GM21529 (cell line): ENCODE measurements around the gene MTCL1.
"Not testable (repeated sequence)": the region's sequence is repeated elsewhere in the genome, so short reads cannot be mapped to it uniquely, and the experiment has no call there.

Experiments
- ATAC-seq: cut with Tn5 transposase; IDR thresholded peaks from one replicate; pipeline ENCODE4 v1.9.1; 2021; ENCODE audit not compliant: unreplicated experiment

The MTCL1 gene

DNA sequence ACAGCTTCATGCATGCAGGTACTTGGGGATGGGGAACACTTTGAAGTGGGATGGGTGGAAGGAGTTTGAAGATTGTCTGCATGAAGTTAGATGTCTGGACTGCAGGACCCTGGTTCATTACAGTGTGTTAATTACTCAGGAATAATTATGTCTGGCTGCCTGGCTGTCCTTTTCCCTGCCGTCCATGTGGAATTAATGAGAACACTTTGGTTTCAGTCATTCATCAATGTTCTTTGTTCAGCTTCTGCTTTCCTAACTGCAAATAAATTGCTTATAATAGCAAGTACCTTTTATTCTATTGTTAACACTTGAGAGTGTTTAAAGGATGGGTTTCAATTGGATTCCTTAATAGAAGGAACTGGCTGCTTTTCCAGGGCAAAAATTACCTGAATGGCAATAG lies 35.8 kb downstream of the MTCL1 start:
- no peak for ATAC-seq

DNA sequence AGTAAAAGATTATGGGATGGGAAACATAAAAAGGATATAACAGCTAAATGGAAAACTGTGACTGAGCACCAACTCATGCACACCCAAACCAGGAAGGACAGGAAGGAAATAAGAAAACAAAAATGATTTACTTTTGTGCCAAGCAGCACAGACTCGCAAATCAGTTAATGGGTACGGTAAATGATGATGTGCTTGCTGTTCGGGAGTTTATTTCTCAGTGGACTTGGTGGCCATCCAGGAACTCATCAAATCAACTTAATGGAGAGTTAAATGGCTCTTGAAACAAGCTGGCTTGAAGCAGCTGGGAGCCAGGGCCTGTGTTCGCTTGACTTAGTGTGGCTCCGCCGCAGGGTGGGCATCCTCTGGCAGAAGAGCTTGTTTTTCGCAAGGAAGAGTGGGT lies 36.2 kb downstream of the MTCL1 start:
- no peak for ATAC-seq

DNA sequence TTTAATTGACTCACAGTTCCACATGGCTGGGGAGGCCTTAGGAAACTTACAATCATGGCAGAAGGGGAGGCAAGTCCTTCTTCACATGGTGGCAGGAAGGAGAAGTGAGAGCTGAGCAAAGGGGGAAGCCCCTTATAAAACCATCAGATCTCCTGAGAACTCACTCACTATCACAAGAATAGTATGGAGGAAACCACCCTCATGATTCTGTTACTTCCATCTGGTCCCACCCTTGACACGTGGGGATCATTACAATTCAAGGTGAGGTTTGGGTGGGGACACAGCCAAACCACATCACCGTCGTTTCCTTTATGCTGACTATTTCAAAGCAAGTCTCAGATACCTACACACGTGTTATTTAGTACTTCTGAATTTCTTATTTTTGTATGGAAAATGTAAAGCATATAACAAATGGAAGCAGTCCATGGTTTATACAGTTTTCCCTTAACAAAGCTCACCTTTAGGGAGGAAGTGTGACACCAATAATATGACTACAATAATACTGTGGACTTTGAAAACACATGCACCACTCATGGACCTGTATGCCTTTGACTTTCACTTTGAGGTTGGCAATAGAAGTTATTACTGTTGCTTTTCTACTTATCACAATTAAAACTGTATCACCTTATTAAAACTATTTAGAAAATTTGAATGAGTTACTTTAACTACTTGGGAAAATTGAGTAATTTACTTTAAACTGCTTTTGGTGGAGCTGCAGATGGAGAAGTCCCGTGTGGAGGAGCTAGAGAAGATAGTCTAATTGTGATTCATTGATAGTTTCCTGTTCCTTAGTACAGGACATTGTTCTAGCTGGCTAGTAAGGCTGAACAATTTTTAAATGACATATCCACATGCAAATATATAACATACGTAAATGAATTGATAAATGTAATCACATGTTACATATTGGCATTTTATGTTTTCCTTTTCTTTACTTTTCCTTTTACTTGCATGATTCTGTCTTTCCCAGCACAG lies 37.3 kb downstream of the MTCL1 start:
- ATAC-seq: no peak

DNA sequence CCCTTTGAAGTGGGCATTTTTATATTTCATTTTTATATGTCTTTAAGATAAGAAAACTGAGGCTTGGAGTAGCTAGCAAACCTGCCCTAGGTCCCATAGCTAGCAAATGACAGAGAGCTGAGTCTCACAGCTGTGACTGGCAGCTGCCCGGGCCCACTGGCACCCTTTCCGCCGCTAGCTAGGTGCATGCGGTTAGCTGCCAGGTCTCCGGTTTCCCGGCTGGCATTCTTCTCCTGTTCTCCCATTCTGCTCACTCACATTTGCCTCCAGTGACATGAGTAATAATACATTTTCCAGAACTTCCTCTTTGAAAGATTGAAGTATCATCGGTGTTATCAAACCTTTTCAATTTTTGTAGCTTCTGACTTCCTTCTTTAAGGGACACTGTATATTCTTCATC lies 38.7 kb downstream of the MTCL1 start:
- no peak for ATAC-seq

DNA sequence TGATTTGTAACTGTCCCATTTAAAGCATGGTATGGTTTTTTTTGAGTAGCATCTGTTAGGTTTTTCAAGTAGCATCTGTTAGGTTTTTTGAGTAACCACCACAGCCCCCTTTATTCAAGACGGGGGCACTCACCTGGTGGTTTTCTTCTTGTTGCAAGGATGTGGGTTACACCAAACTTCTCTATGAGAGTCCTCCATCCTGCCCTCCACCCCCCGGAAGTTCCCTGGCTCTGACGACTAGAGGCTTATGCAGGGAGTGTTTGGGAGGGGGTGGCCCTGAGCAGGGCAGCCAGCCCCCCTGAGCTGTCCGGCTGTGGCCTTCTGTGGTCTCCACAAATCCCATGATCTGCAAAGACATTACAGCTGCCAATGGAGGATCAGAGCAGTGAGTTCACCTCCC lies 39.3 kb downstream of the MTCL1 start:
- ATAC-seq: no peak

DNA sequence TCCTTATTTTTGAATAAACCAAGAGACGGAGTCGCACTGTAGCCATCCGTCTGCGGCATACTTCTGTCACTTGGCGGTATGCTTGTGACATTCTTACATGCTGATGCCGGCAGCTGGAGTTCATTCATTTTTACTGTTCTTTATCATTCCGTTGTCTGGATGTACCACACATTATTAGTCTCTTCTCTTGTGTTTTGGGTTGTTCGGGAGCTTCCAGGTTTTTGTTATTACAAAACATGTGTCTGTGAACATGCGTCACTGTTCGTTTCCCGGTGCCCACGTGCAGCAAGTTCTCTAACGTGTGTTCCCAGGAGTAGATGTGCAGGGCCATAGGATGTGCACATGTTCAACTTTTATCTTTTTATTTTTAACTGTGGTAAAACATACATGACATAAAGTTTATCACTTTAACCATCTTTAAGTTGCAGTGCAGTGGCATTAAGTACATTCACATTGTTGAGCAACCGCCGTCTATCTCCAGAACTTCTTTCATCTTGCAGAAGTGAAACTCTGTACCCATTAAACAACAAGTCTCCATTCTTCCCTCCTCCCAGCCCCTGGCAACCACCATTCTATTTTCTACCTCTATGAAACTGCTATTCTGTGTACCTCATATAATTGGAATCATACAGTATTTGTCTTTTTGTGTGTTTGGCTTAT lies 40.1 kb downstream of the MTCL1 start:
- no peak for ATAC-seq

DNA sequence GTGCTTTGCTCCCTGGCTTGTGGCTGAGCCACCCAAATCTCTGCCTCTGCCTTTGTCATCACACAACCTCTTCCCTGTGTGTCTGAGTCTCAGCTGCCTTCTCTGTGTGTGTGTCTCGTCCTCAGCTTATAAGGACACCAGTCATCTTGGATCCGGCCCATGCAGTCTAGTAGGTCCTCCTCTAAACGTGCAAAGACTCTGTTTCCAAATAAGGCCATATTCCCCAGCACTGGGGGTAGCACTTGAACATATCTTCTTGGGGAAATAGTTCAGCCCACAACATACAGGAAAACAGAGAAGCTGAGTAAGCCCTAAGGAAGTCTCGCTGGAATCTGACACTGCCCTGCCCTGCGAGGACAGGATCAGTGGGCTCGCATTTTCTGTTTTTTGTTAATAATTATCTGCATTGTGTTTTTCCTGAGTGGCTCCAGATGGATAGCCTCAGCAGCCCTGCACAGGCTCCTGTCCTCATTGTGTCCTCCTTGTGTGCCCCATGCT lies 42.1 kb downstream of the MTCL1 start:
- ATAC-seq: no peak

DNA sequence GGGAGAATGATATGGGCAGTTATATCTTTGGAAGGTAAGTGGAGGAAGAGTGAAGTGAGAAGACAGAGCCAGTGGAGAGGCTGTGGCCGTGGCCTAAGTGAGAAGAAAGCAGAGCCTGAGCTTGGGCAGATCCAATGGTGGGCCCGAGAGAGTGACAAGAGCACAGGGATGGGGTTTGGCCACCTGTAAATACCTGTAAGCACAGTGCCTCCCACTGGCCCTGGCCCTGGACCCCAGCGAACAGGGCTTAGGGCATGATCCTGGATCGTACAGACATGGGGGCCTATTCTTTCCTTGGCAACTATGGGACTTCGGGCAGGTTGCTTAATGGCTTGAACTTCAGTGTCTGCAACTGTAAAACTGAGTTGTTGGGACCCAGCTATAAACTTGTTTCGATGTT lies 44.1 kb downstream of the MTCL1 start:
- no peak for ATAC-seq

DNA sequence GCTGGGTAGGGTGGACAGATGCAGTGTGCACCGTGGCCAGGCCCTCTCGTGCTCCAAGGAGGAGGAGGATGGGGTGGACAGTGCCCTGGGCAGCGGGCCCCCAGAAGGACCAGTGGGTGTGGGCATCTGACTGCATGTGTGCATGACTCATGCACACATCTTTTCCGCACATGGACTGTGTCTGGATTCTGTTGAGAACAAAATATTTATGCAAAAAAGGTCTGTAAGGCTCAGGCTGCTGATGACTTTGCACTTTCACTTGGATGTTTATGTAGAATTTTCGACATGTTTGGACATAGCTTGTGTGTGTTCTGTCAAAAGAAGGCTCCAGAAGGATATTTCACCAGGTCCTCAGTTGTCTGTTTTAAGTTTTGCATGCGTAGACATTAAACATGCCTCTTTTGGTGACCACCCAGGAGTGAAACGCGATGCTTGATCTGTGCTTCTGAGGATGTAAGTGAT lies 45.6 kb downstream of the MTCL1 start:
- no peak for ATAC-seq

DNA sequence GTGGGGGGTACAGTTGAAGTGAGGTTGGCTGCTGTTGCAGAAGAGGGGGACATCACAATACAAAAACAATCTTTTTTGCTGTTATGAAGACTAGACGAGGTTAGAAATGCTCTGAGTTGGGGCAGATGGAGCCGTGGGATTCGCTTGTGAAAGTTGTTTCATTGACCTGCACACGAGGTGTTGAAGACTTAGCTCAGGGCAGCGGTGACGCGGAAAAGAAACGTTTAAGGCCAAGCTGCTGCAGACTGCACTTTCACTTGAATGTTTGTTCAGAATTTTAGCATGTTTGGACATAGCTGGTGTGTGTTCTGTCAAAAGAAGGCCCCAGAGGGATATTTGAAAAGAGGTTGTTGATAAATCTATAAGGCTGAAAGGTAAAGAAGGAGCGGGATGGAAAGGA lies 46.3 kb downstream of the MTCL1 start:
- no peak for ATAC-seq

DNA sequence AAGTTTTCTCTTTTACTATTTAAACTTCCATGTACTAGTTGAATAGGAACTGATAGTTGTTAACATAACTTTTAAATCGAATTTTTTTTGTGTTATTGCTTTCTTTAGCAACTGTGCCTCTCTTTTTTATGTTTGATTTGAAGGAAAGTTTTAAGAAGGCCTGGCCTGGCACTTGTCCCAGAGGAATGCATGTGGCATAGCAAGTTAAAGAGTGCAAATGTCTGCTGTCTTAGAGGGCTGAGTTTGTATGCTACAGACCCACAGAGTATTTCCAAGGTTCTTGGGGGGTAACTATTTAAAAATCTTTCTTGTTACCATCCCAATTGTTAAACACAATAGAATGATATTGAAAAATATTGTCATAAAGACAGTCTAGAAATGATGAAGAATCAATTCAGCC lies 47.0 kb downstream of the MTCL1 start:
- no peak for ATAC-seq

DNA sequence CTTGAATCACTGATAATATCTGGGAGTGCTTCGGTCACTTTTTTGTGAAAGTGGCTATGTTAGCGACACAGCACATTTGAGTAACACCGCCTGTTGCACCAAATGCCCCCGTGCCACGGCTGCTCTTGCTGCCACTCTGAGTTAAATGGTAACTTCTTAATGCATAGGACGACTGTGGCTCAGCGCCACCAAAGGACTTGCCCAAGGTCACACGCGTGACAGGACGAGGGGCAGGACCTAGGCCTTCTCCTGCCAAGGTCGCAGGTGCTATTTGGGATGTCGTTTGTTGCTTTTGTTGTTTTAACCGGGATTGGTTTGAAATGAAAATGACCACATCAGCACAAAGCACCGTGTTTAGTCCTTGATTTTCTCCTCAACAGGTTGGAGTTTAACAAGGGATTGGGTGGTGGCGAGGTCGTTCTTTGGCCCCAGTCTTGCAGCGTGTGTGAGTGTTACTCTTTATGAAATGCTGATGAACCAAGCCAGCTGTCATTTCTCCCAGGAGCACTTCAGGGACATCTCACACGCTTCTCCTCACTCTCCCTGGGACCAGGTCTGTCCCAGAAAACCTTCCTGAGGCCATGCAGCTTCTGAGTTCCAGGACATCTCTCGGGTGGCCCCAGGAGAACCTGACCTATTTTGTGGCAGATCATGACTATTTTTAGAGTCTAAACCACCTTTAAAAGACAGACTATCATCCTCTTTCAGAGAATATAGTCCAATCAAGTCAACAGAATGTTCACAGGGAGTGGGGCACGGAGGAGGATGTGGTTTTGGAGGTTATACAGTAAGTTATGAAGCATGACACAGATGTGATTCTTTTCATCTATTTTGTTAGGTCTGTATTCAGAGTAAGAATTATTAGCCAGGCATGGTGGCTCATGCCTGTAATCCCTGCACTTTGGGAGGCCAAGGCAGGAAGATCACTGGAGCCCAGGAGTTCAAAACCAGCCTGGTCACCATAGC lies 49.9 kb downstream of the MTCL1 start:
- no peak for ATAC-seq

DNA sequence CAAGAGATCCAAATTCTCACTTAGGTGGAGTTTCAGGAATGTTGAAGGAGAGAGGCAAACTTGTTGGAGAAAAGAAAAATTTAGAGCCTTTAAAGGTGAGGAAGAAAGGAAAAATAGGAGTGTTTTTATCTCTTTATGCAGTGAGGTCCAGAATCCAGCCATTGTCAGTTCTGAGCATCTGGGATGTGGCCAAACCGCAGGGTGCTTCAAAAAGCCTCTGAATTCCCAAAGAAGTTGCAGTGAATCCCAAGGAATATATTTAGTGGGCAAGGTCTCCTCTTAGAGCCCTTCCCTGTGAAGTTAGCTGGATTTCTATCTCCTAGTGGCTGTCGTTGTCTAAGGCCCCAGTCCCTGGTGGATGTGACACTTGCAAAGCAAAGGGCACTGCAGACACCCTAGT lies 51.2 kb downstream of the MTCL1 start:
- no peak for ATAC-seq

DNA sequence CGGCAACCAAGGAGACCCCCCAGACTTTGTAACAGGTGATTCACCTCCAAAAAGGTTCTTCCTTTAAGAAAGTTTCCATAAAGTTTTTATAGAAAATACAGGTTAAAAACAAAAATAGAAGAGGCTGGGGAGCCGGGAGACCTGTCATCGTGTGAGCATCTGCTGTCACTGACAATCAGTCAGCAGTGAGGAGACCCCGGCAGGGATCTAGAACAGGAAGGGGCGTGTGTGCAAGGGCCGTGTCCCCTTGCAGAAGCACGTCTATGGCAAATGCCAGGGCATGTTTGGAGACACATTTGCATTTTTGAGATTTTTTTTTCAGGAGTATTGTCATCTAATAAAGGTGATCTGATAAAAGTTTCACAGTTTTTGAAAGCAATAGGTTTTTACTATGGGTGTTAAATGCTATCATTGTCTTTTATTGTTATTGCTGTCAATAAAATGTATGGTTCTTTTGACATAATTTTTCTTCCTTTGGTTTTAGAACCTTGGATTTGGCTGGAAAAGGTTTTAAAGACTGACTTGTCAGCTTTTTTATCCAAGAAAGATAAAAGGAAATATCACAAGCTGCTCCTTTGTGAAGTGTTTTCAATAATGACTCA lies 52.1 kb downstream of the MTCL1 start:
- no peak for ATAC-seq

DNA sequence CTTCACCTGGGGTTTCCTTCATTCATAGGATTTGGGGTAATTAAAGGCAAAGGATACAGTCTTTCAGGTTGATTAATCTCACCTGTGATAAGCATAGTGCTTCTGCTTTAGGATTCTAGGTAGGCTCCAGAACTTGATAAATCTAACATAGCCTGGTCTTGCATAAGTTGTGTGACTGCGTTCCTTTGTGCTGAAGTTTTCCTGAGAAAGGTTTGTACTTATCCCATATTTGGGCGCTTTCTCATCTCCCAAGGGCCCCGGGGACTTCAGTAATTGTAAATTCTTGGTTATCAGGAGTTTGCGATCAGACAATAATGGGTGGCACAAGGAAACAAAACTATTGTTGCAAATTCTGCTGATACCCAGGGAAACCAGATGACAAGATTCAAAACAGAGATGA lies 53.1 kb downstream of the MTCL1 start:
- ATAC-seq: no peak

DNA sequence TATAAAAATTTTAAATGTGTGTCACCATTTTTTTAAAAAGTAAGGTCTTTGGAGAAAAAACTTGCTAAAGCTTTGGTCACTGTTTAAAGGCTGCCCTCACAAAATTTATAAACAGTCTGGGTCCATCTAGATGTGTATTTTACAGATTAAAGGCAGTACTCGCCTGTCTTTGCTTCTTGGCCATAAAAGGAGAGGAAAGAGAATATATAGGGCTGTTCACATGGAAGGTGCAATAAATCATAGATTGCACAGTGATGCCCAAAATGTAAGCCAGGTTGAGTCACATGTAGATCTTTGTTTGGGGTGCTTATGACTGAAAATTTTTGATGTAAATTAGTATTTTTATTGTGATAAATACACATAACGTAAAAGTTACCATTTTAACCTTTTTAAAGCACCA lies 55.6 kb downstream of the MTCL1 start:
- no peak for ATAC-seq

DNA sequence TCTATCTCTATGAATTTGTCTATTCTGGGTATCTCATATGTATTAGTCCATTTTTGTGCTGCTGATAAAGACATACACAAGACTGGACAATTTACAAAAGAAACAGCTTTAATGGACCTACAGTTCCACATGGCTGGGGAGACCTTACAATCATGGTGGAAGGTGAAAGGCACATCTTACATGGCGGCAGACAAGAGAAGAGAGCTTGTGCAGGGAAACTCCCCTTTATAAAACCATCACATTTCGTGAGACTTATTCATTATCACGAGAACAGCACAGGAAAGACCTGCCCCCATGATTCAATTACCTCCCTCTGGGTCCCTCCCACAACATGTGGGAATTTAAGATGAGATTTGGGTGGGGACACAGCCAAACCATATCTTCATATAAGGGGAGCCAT lies 56.2 kb downstream of the MTCL1 start:
- not testable (repeated sequence) for ATAC-seq

DNA sequence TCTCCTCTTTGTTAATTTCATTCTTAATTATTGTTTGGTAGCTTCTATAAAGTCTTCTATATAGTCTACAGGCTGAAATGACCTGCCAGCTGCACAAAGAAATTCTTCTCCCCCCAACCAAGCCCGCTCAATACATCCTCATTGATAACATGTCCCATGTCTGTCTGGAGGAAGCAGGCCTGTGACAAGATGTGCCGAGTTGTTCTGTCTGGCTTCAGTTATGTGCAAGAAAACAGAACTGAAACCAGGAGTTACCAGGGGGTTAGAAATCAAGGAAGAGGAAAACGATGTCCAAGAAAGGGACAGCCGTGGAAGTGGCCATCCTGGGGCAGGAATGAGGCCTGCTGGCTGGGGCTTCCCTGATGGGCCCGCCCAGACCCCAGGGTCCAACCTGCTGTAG lies 57.6 kb downstream of the MTCL1 start:
- ATAC-seq: no peak

DNA sequence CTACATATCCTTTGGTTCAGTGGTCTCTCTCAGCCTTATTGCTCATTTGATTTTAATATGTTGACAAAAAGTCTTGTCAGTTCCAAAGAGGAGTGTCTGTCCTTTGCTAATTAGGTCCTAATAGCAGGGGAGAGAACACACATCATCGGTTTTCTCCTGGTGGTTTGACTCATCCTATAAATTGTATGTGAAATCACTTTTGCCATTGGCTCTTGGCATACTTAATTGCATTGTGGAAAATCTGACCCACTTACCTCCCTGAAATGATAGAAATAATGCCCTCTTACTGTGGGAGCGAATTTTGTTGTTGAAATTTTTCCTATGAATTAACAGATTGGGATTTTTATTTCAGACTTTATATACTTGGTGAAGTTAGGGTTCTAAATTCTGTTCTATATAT lies 58.3 kb downstream of the MTCL1 start:
- ATAC-seq: no peak

DNA sequence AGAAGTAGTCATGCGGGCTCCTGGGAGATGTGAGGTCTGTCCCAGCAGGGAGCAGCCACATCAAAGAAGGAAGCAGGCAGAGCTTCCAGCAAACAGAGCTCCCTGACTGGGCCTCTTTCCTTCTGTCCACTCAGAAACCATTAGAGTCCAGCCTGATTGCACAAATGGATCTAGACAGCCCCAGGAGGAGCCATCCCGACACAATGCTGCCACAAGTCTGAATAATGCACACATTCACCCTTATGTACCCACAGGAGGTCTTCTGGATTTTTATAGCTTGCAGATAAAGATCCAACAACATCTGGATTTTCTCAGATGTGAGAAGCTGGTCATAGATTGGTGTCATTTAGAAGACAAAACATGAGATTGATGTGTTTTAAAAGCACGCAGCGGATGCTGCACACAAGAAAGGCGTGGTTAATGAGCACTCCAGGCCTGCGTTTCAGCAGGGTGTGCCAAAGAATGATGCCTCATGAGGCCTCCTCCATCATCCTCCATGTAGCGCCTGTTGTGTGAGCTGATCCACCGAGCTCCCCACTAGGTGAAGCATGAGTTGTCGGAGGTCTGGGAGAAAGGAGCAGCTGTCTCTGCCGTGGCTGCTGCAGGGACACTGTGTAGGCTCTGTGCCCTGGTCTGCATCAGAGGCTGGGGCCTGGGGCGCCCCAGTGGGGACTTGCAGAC lies 60.6 kb downstream of the MTCL1 start:
- ATAC-seq: no peak
